ENCODE measurements around the gene ACVRL1.
"Not testable (repeated sequence)": the region's sequence is repeated elsewhere in the genome, so short reads cannot be mapped to it uniquely, and the experiment has no call there.

Gene ACVRL1

DNA sequence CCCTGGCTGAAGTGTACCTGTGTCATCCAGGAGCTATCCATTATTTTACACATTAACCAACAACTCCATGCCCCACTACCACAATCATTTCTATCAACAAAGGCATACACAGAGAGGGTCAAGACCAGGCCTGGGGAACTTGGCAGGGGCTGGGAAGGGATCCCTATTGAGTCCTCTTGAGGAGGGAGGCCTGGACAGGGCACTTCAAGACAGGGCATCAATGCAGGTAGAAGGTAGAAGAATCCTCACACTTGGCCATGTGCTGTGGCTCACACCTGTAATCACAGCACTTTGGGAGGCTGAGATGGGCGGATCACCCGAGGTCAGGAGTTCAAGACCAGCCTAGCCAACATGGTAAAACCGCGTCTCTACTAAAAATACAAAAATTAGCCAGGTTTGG is 32.8 kb upstream of the ACVRL1 start:
- Histone ChIP-seq H3K27ac (ENCODE audit: low read length) (no peak overlapping the region), H3K27me3 (ENCODE audit: control insufficient read depth in 1 of 2, insufficient read depth in 2 of 2, low read length in 2 of 2) (peaks cover 6 to 19% of the 10 kb centered on the region in 2 donors), H3K4me3 (ENCODE audit: low read length in 2 of 2) (no peak overlapping the region), H3K9ac (ENCODE audit: low read length in 2 of 2) (no peak overlapping the region), H3K4me1 (ENCODE audit: control insufficient read depth, insufficient read depth, low read length) (peaks cover 2% of the 10 kb centered on the region), H3K36me3 (ENCODE audit: control insufficient read depth in 2 of 2, insufficient read depth in 2 of 2, low read length in 2 of 2) (no peaks in the 10 kb centered on the region), H3K9me3 (ENCODE audit: control insufficient read depth in 2 of 2, low read length in 2 of 2) (no peaks in the 10 kb centered on the region)

- Histone ChIP-seq H3K27me3 (ENCODE audit: control insufficient read depth in 1 of 2, insufficient read depth in 2 of 2, low read length in 2 of 2) (no peaks in the 10 kb centered on the region), H3K4me3 (ENCODE audit: low read length in 2 of 2) (no peak overlapping the region), H3K27ac (ENCODE audit: low read length) (no peak overlapping the region), H3K9ac (ENCODE audit: low read length in 2 of 2) (no peak overlapping the region), H3K9me3 (ENCODE audit: control insufficient read depth in 2 of 2, low read length in 2 of 2) (no peaks in the 10 kb centered on the region), H3K36me3 (ENCODE audit: control insufficient read depth in 2 of 2, insufficient read depth in 2 of 2, low read length in 2 of 2) (no peaks in the 10 kb centered on the region), H3K4me1 (ENCODE audit: control insufficient read depth, insufficient read depth, low read length) (no peaks in the 10 kb centered on the region)
These were observed 28.2 kb upstream of the ACVRL1 start for GRCh38 chr12:51879102-51879501.

DNA sequence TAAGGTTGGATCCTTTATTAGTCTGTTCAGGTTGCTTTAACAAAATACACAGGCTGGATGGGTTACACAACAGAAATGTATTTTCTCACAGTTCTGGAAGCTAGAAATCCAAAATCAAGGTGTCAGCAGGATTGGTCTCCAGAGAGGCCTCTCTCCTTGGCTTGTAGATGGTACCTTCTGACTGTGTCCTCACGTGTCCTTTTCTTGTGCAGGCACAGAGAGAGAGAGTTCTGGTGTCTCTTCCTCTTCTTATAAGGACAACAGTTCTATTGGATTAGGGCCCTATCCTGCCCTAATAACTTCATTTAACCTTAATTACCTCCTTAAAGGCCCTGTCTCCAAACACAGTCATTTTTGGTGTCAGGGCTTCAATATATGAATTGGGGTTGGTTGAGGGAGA is 24.0 kb upstream of the ACVRL1 start:
- Histone ChIP-seq H3K4me1 (ENCODE audit: control insufficient read depth, insufficient read depth, low read length) (peaks cover 2% of the 10 kb centered on the region), H3K9me3 (ENCODE audit: control insufficient read depth in 2 of 2, low read length in 2 of 2) (no peaks in the 10 kb centered on the region), H3K27me3 (ENCODE audit: control insufficient read depth in 1 of 2, insufficient read depth in 2 of 2, low read length in 2 of 2) (peaks cover 0 to 4% of the 10 kb centered on the region in 2 donors), H3K27ac (ENCODE audit: low read length) (no peak overlapping the region), H3K36me3 (ENCODE audit: control insufficient read depth in 2 of 2, insufficient read depth in 2 of 2, low read length in 2 of 2) (no peaks in the 10 kb centered on the region), H3K9ac (ENCODE audit: low read length in 2 of 2) (no peak overlapping the region), H3K4me3 (ENCODE audit: low read length in 2 of 2) (no peak overlapping the region)

DNA sequence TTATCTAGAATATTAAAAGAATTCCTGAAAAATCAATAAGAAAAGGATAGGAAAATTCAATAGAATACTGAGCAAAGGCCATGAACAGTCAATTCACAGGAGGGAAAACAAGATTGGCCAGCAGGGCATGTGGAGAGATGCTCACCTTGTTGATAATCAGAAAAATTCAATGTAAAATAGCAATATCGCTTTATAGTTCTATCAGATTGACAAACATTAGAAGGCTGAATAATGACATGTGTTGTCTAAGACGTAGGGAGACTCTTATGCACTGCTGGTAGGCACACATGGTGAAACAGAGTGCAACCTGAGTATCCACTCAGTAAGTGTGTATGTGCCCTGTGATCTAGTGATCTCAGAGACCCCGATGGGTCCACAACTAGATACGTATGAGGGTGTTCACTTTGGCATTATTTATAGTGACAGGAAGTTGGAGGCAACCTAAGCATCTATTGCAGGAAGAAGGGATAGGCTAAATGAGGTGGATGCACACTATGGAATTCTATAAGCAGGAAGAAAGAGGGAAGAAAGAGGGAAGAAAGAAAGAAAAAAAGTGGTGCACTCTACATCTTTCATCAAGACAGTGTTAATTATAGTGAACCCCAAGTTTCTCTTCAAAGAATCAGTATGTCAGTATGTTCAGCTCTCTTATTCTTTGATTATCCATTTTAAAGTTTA is 23.2 kb upstream of the ACVRL1 start:
- no peak overlapping the region for H3K27ac ChIP-seq (ENCODE audit: low read length)
- peaks cover 2% of the 10 kb centered on the region for H3K4me1 ChIP-seq (ENCODE audit: control insufficient read depth, insufficient read depth, low read length)
- H3K9me3 ChIP-seq (ENCODE audit: control insufficient read depth in 2 of 2, low read length in 2 of 2): no peaks in the 10 kb centered on the region
- no peaks in the 10 kb centered on the region for H3K36me3 ChIP-seq (ENCODE audit: control insufficient read depth in 2 of 2, insufficient read depth in 2 of 2, low read length in 2 of 2)
- peaks cover 4 to 8% of the 10 kb centered on the region in 2 donors for H3K27me3 ChIP-seq (ENCODE audit: control insufficient read depth in 1 of 2, insufficient read depth in 2 of 2, low read length in 2 of 2)
- H3K4me3 ChIP-seq (ENCODE audit: low read length in 2 of 2): no peak overlapping the region
- no peak overlapping the region for H3K9ac ChIP-seq (ENCODE audit: low read length in 2 of 2)

DNA sequence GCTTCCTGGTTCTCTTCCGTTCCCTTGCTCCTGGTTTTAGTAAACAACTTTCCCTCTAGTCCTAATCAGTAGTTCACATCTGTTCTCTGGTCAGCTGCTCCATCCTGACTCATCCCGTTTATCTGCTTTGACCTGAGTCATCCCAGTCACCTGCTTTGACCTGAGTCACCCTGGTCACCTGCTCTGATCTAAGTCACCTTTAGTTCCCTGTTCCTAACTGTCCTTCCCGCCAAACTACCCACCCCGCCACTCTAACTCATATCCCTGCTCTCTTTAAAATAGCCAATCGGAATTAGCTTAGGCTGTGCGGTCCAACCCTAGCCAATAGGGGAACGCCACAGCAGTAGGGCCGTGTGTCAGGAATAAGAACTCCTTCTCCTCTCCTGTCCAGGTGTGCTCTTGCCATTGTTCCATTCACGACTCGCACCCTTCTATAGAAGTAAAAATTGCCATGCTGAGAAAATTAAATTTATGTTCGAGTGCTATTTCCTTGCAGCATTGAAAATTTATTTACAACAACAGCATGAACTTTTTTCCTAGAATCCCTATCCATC is 22.6 kb upstream of the ACVRL1 start:
- no peaks in the 10 kb centered on the region for H3K9me3 ChIP-seq (ENCODE audit: control insufficient read depth in 2 of 2, low read length in 2 of 2)
- H3K4me1 ChIP-seq (ENCODE audit: control insufficient read depth, insufficient read depth, low read length): peaks cover 2% of the 10 kb centered on the region
- H3K27me3 ChIP-seq (ENCODE audit: control insufficient read depth in 1 of 2, insufficient read depth in 2 of 2, low read length in 2 of 2): peaks cover 5 to 8% of the 10 kb centered on the region in 2 donors
- H3K36me3 ChIP-seq (ENCODE audit: control insufficient read depth in 2 of 2, insufficient read depth in 2 of 2, low read length in 2 of 2): no peaks in the 10 kb centered on the region
- H3K9ac ChIP-seq (ENCODE audit: low read length in 2 of 2): no peak overlapping the region
- no peak overlapping the region for H3K27ac ChIP-seq (ENCODE audit: low read length)
- H3K4me3 ChIP-seq (ENCODE audit: low read length in 2 of 2): no peak overlapping the region

DNA sequence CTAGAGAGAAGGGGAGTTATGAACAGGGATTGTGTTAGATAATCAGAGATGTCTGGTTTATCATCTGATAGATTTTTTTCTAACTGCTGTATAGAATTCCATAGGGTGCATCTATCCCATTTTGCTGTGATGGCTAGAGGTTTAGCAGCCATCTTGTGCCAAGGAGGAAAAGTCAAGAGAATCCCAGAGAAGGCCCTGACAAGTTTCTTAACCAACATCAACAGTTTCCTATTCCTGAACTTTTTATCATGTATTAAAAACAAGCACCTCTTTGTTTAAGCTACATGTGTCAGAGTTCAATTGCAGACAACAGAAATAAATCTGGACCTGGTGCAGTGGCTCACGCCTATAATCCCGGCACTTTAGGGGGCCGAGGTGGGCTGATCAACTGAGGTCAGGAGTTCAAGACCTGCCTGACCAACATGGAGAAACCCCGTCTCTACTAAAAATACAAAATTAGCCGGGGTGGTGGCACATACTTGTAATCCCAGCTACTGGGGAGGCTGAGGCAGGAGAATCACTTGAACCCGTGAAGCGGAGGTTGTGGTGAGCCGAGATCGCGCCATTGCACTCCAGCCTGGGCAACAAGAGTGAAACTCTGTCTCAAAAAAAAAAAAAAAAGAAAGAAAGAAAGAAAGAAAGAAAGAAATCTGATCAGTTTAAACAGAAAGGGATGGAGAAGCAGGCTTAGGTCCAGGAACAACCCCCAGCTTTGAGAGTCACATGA is 21.8 kb upstream of the ACVRL1 start:
- H3K27me3 ChIP-seq (ENCODE audit: control insufficient read depth in 1 of 2, insufficient read depth in 2 of 2, low read length in 2 of 2); H3K27ac ChIP-seq (ENCODE audit: low read length); H3K4me1 ChIP-seq (ENCODE audit: control insufficient read depth, insufficient read depth, low read length); H3K9me3 ChIP-seq (ENCODE audit: control insufficient read depth in 2 of 2, low read length in 2 of 2); H3K4me3 ChIP-seq (ENCODE audit: low read length in 2 of 2); H3K36me3 ChIP-seq (ENCODE audit: control insufficient read depth in 2 of 2, insufficient read depth in 2 of 2, low read length in 2 of 2); H3K9ac ChIP-seq (ENCODE audit: low read length in 2 of 2): not testable (repeated sequence)

- Histone ChIP-seq H3K4me1 (ENCODE audit: control insufficient read depth, insufficient read depth, low read length) (peaks cover 2% of the 10 kb centered on the region), H3K27me3 (ENCODE audit: control insufficient read depth in 1 of 2, insufficient read depth in 2 of 2, low read length in 2 of 2) (peaks cover 5 to 11% of the 10 kb centered on the region in 2 donors), H3K9me3 (ENCODE audit: control insufficient read depth in 2 of 2, low read length in 2 of 2) (no peaks in the 10 kb centered on the region), H3K36me3 (ENCODE audit: control insufficient read depth in 2 of 2, insufficient read depth in 2 of 2, low read length in 2 of 2) (no peaks in the 10 kb centered on the region), H3K9ac (ENCODE audit: low read length in 2 of 2) (no peak overlapping the region), H3K27ac (ENCODE audit: low read length) (no peak overlapping the region), H3K4me3 (ENCODE audit: low read length in 2 of 2) (no peak overlapping the region)
These were observed 21.1 kb upstream of the ACVRL1 start for GRCh38 chr12:51886021-51886710.

DNA sequence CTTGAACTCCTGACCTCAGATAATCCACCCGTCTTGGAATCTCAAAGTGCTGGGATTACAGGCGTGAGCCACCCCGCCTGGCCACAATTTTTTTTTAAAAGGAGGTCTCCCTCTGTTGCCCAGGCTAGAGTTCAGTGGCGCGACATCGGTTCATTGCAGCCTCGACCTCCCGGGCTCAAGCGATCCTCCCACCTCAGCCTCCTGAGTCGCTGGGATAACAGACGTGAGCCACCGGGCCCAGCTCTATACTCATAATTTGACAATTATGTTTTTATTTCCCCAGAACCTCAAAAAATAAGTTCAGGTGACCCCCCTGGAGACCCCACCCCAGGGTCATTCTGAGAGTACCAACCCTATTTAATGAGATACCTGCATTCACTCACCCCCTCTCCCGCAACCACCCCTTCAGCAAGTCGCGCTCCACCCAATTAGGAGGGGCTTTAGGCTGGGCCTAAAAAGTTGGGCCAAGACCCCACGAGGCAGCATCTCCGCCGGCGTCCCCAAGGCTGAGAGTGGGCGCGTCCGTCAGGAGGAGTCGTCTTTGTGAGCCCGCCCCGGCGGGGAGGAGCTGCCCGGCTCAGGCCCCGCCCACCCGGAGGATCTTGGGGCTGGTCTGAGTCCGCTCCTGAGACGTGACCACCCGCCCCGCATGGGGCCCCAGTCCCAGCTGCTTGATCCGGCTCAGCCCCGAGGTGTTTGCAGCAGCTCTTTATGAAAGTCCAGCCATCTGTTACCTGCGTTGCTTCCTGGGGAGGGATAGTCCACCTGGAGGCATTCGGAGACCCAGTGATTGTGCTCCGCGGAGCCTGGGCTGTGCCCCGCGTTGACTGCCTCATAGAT is 19.6 kb upstream of the ACVRL1 start, which contains the start of gene ANKRD33:
TSS of gene ANKRD33 (plus strand) at position 628 of the 840 bp plus-strand sequence. CDS start at position 712, 84 bp downstream.
- no peak within 1 kb of the TSS for H3K9ac ChIP-seq (ENCODE audit: low read length in 2 of 2)
- H3K27me3 ChIP-seq (ENCODE audit: control insufficient read depth in 1 of 2, insufficient read depth in 2 of 2, low read length in 2 of 2): peaks cover 5 to 11% of the 10 kb centered on the region in 2 donors
- H3K36me3 ChIP-seq (ENCODE audit: control insufficient read depth in 2 of 2, insufficient read depth in 2 of 2, low read length in 2 of 2): no peaks in the 10 kb centered on the region
- H3K4me1 ChIP-seq (ENCODE audit: control insufficient read depth, insufficient read depth, low read length): peaks cover 2% of the 10 kb centered on the region
- H3K27ac ChIP-seq (ENCODE audit: low read length): no peak within 1 kb of the TSS
- no peaks in the 10 kb centered on the region for H3K9me3 ChIP-seq (ENCODE audit: control insufficient read depth in 2 of 2, low read length in 2 of 2)
- H3K4me3 ChIP-seq (ENCODE audit: low read length in 2 of 2): no peak within 1 kb of the TSS

GRCh38 chr12:51888316-51889215 is 18.7 kb upstream of the ACVRL1 start:
- Histone ChIP-seq H3K4me1 (ENCODE audit: control insufficient read depth, insufficient read depth, low read length) (peaks cover 2% of the 10 kb centered on the region), H3K9me3 (ENCODE audit: control insufficient read depth in 2 of 2, low read length in 2 of 2) (no peaks in the 10 kb centered on the region), H3K4me3 (ENCODE audit: low read length in 2 of 2) (no peak overlapping the region), H3K27me3 (ENCODE audit: control insufficient read depth in 1 of 2, insufficient read depth in 2 of 2, low read length in 2 of 2) (peaks cover 5 to 11% of the 10 kb centered on the region in 2 donors), H3K36me3 (ENCODE audit: control insufficient read depth in 2 of 2, insufficient read depth in 2 of 2, low read length in 2 of 2) (no peaks in the 10 kb centered on the region), H3K27ac (ENCODE audit: low read length) (no peak overlapping the region), H3K9ac (ENCODE audit: low read length in 2 of 2) (no peak overlapping the region)

Measured in stomach smooth muscle (tissue), 2 donors.